ENCODE data around the gene TBPL1. TPM values are rescaled to one million over a fixed set of nuclear protein-coding genes. Genes with fewer than 3 reads are reported as not detected.

The TBPL1 gene
- total RNA-seq, 1 donor from 2014 or later, result 48.4 TPM

- H3K4me3 Mint-ChIP-seq (ENCODE audit: low read depth), result no peak overlapping the region
- no peaks in the 10 kb centered on the region for H3K9me3 Mint-ChIP-seq (ENCODE audit: low read depth)
- TF ChIP-seq CTCF (IDR thresholded peaks at IDR 0.05; ENCODE audit: unreplicated experiment), result no peak
- no peaks in the 10 kb centered on the region for H3K36me3 Mint-ChIP-seq (ENCODE audit: insufficient read depth)
- no peaks in the 10 kb centered on the region for H3K27me3 Mint-ChIP-seq
- DNase-seq (ENCODE audit: low spot score, unreplicated experiment), result no peak
- H3K4me1 Mint-ChIP-seq (ENCODE audit: low read depth), result peaks cover 26% of the 10 kb centered on the region
- H3K27ac Mint-ChIP-seq, result no peak overlapping the region
Observed at GRCh38 chr6:133958791-133959190, 5.8 kb downstream of the TBPL1 start.

- Mint-ChIP-seq H3K4me1 (ENCODE audit: low read depth) (peaks cover 16% of the 10 kb centered on the region), H3K27ac (no peak overlapping the region), H3K27me3 (no peaks in the 10 kb centered on the region), H3K4me3 (ENCODE audit: low read depth) (no peak overlapping the region), H3K36me3 (ENCODE audit: insufficient read depth) (no peaks in the 10 kb centered on the region), H3K9me3 (ENCODE audit: low read depth) (no peaks in the 10 kb centered on the region)
- no peak for DNase-seq (ENCODE audit: low spot score, unreplicated experiment)
- TF ChIP-seq CTCF (IDR thresholded peaks at IDR 0.05; ENCODE audit: unreplicated experiment), result no peak
Observed at GRCh38 chr6:133959667-133960368, 6.8 kb downstream of the TBPL1 start.

- no peak overlapping the region for H3K4me3 Mint-ChIP-seq (ENCODE audit: low read depth)
- H3K36me3 Mint-ChIP-seq (ENCODE audit: insufficient read depth), result no peaks in the 10 kb centered on the region
- no peak overlapping the region for H3K27ac Mint-ChIP-seq
- H3K4me1 Mint-ChIP-seq (ENCODE audit: low read depth), result peaks cover 3% of the 10 kb centered on the region
- H3K9me3 Mint-ChIP-seq (ENCODE audit: low read depth), result no peaks in the 10 kb centered on the region
- no peak for TF ChIP-seq CTCF (IDR thresholded peaks at IDR 0.05; ENCODE audit: unreplicated experiment)
- H3K27me3 Mint-ChIP-seq, result no peaks in the 10 kb centered on the region
- DNase-seq (ENCODE audit: low spot score, unreplicated experiment), result no peak
Observed at GRCh38 chr6:133961831-133962230, 8.8 kb downstream of the TBPL1 start.

- no peak for TF ChIP-seq CTCF (IDR thresholded peaks at IDR 0.05; ENCODE audit: unreplicated experiment)
- Mint-ChIP-seq H3K27me3 (no peaks in the 10 kb centered on the region), H3K9me3 (ENCODE audit: low read depth) (no peaks in the 10 kb centered on the region), H3K27ac (no peak overlapping the region), H3K4me1 (ENCODE audit: low read depth) (peaks cover 3% of the 10 kb centered on the region), H3K36me3 (ENCODE audit: insufficient read depth) (no peaks in the 10 kb centered on the region), H3K4me3 (ENCODE audit: low read depth) (no peak overlapping the region)
- no peak for DNase-seq (ENCODE audit: low spot score, unreplicated experiment)
Observed at GRCh38 chr6:133964052-133964451, 11.0 kb downstream of the TBPL1 start.

- Mint-ChIP-seq H3K4me3 (ENCODE audit: low read depth) (no peak overlapping the region), H3K4me1 (ENCODE audit: low read depth) (peaks cover 2% of the 10 kb centered on the region), H3K9me3 (ENCODE audit: low read depth) (no peaks in the 10 kb centered on the region), H3K27me3 (no peaks in the 10 kb centered on the region), H3K36me3 (ENCODE audit: insufficient read depth) (no peaks in the 10 kb centered on the region), H3K27ac (peak overlapping the region; percentile 25)
- no peak for DNase-seq (ENCODE audit: low spot score, unreplicated experiment)
- no peak for TF ChIP-seq CTCF (IDR thresholded peaks at IDR 0.05; ENCODE audit: unreplicated experiment)
Observed at GRCh38 chr6:133964702-133965101, 11.7 kb downstream of the TBPL1 start.
